ENCODE measurements around the gene TSPY2. TPM values are rescaled to one million over a fixed set of nuclear protein-coding genes. Genes with fewer than 3 reads are reported as not detected.
"Not testable (repeated sequence)": the region's sequence is repeated elsewhere in the genome, so short reads cannot be mapped to it uniquely, and the experiment has no call there.

Gene TSPY2
- total RNA-seq (2021; fragmentation: NEBNext Ultra II Directional; extraction: Animal tissue kit (Norgen Biotek cat#: 25700)): not detected
- long read RNA-seq: 0 reads

GRCh38 chrY:6245923-6246322 lies at the start of gene TSPY2:
TSPY2 (plus strand) TSS chrY:6246223; CDS start chrY:6246269, 46 bp downstream.
- DNase-seq; H3K27ac Mint-ChIP-seq; H3K36me3 Mint-ChIP-seq (ENCODE audit: low read depth); H3K4me3 Mint-ChIP-seq; H3K27me3 Mint-ChIP-seq (ENCODE audit: insufficient read depth); H3K9me3 Mint-ChIP-seq; H3K4me1 Mint-ChIP-seq (ENCODE audit: low read depth): not testable (repeated sequence)

- not testable (repeated sequence) for H3K4me3 Mint-ChIP-seq; DNase-seq; H3K27me3 Mint-ChIP-seq (ENCODE audit: insufficient read depth); H3K27ac Mint-ChIP-seq; H3K9me3 Mint-ChIP-seq; H3K4me1 Mint-ChIP-seq (ENCODE audit: low read depth); H3K36me3 Mint-ChIP-seq (ENCODE audit: low read depth)
These were observed 36.5 kb upstream of the TSPY2 start for GRCh38 chrY:6209565-6209964.

GRCh38 chrY:6217045-6217444 lies 29.0 kb upstream of the TSPY2 start:
- DNase-seq; H3K9me3 Mint-ChIP-seq; H3K4me3 Mint-ChIP-seq; H3K27me3 Mint-ChIP-seq (ENCODE audit: insufficient read depth); H3K4me1 Mint-ChIP-seq (ENCODE audit: low read depth); H3K27ac Mint-ChIP-seq; H3K36me3 Mint-ChIP-seq (ENCODE audit: low read depth): not testable (repeated sequence)

GRCh38 chrY:6269839-6270238 lies 23.8 kb downstream of the TSPY2 start:
- H3K27me3 Mint-ChIP-seq (ENCODE audit: insufficient read depth); H3K36me3 Mint-ChIP-seq (ENCODE audit: low read depth); H3K4me1 Mint-ChIP-seq (ENCODE audit: low read depth): not testable (repeated sequence)

More at GRCh38 chrY:6269839-6270238, 23.8 kb downstream of the TSPY2 start:
- not testable (repeated sequence) for H3K9me3 Mint-ChIP-seq, H3K4me3 Mint-ChIP-seq, DNase-seq, H3K27ac Mint-ChIP-seq
